Neural cell (in vitro differentiated cells): ENCODE data around the gene FUCA2. TPM values are rescaled to one million over a fixed set of nuclear protein-coding genes. Genes with fewer than 3 reads are reported as not detected.

Experiments
- H2AFZ ChIP-seq: fragments of 200-600, 300-800 bp; sonication (generic), shearing (Covaris generic); 2 replicates; pipeline ENCODE4 v1.6.0; 2014; ENCODE audit warnings: low read depth, mild to moderate bottlenecking, antibody characterized with exemption, low read length, moderate library complexity
- H3F3A ChIP-seq: fragments of 200-600 bp; shearing (Covaris generic); 2 replicates; pipeline ENCODE4 v1.6.1; 2016; ENCODE audit warnings: mild to moderate bottlenecking, moderate library complexity, mixed read lengths, antibody characterized with exemption, low read length; ENCODE audit not compliant: insufficient read depth, poor library complexity, severe bottlenecking
- H3K27ac ChIP-seq: fragments of 200-600, 300-800 bp; sonication (generic), shearing (Covaris generic); 2 replicates; pipeline ENCODE4 v1.5.1; 2014; ENCODE audit warnings: mild to moderate bottlenecking, low read length, moderate library complexity
- H3K27me3 ChIP-seq: fragments of 300-800, 200-600 bp; sonication (generic), shearing (Covaris generic); 2 replicates; pipeline ENCODE4 v1.6.0; 2014; ENCODE audit warnings: mild to moderate bottlenecking, low read depth, low read length, moderate library complexity; ENCODE audit not compliant: insufficient read depth
- H3K36me3 ChIP-seq: fragments of 300-800, 200-600 bp; sonication (generic), shearing (Covaris generic); 2 replicates; pipeline ENCODE4 v1.5.1; 2014; ENCODE audit warnings: mild to moderate bottlenecking, antibody characterized with exemption, low read length, moderate library complexity; ENCODE audit not compliant: insufficient read depth
- H3K4me2 ChIP-seq: fragments of 300-800, 200-600 bp; sonication (generic), shearing (Covaris generic); 2 replicates; pipeline ENCODE4 v1.6.0; 2014; ENCODE audit warnings: mild to moderate bottlenecking, low read length
- H3K4me3 ChIP-seq: fragments of 300-800, 200-600 bp; sonication (generic), shearing (Covaris generic); 2 replicates; pipeline ENCODE4 v1.5.1; 2014; ENCODE audit warnings: mild to moderate bottlenecking, low read length, moderate library complexity
- H3K79me2 ChIP-seq: fragments of 200-600 bp; shearing (Covaris generic); replicated peaks from 2 replicates; pipeline ENCODE4 v1.6.0; 2014; ENCODE audit warnings: mild to moderate bottlenecking, low read length, moderate library complexity; ENCODE audit not compliant: insufficient read depth
- H3K9ac ChIP-seq: fragments of 300-800, 200-600 bp; sonication (generic), shearing (Covaris generic); 2 replicates; pipeline ENCODE4 v1.6.1; 2016; ENCODE audit warnings: mild to moderate bottlenecking, low read length, mixed read lengths
- H3K9me2 ChIP-seq: fragments of 200-600 bp; shearing (Covaris generic); 2 replicates; pipeline ENCODE4 v1.6.1; 2016; ENCODE audit warnings: mild to moderate bottlenecking, low read length, mixed read lengths; ENCODE audit not compliant: insufficient read depth
- H3K9me3 ChIP-seq: fragments of 200-600, 300-800 bp; sonication (generic), shearing (Covaris generic); 2 replicates; pipeline ENCODE4 v1.6.1; 2016; ENCODE audit warnings: mild to moderate bottlenecking, mixed run types, low read length, moderate library complexity, mixed read lengths
- H4K20me1 ChIP-seq: fragments of 200-600 bp; shearing (Covaris generic); 2 replicates; pipeline ENCODE4 v1.6.1; 2016; ENCODE audit warnings: mild to moderate bottlenecking, mixed run types; ENCODE audit not compliant: insufficient read depth
- EP300 ChIP-seq: fragments of 450-650 bp; conservative IDR thresholded peaks from 2 replicates; pipeline ENCODE4 v1.6.1; 2014; ENCODE audit warnings: antibody characterized with exemption, mild to moderate bottlenecking, moderate library complexity; ENCODE audit not compliant: poor library complexity, severe bottlenecking
- EZH2 ChIP-seq: fragments of 200-600, 300-800 bp; shearing (Covaris generic), sonication (generic); IDR thresholded peaks from 2 replicates; pipeline ENCODE4 v1.6.1; 2014; ENCODE audit warnings: antibody characterized with exemption, low read length, borderline replicate concordance, mild to moderate bottlenecking; ENCODE audit not compliant: insufficient read depth, poor library complexity, severe bottlenecking
- MXI1 ChIP-seq: fragments of 450-650 bp; conservative IDR thresholded peaks from 2 replicates; pipeline ENCODE4 v1.6.1; 2014; ENCODE audit warnings: antibody characterized with exemption, mild to moderate bottlenecking; ENCODE audit not compliant: poor library complexity, severe bottlenecking
- POLR2AphosphoS5 ChIP-seq: IDR thresholded peaks from 2 replicates; pipeline ENCODE4 v1.6.1; 2012
- RAD21 ChIP-seq: fragments of 450-650 bp; conservative IDR thresholded peaks from 2 replicates; pipeline ENCODE4 v1.6.1; 2014; ENCODE audit warnings: antibody characterized with exemption, mild to moderate bottlenecking, moderate library complexity
- SMC3 ChIP-seq: fragments of 450-650 bp; conservative IDR thresholded peaks from 2 replicates; pipeline ENCODE4 v1.6.1; 2014; ENCODE audit warnings: antibody characterized with exemption, mild to moderate bottlenecking, moderate library complexity; ENCODE audit not compliant: poor library complexity
- TAF1 ChIP-seq: IDR thresholded peaks from 2 replicates; pipeline ENCODE4 v1.6.1; 2012; ENCODE audit warnings: low read depth
- polyA plus RNA-seq: library from polyadenylated mRNA; depleted of rRNA; stranded (reverse); fragments of >200 nt; gene quantifications from 2 replicates; pipeline ENCODE4 v1.2.3, GENCODE V29; 2014
- TF ChIP-seq, protein P1 (sequence below): IDR thresholded peaks from 2 replicates; pipeline ENCODE4 v1.6.1; 2012; ENCODE audit warnings: borderline replicate concordance
- TF ChIP-seq, protein P2 (sequence below): fragments of 450-650 bp; IDR thresholded peaks from 2 replicates; pipeline ENCODE4 v1.5.1; 2014; ENCODE audit warnings: antibody characterized with exemption, mild to moderate bottlenecking, moderate library complexity; ENCODE audit not compliant: poor library complexity, severe bottlenecking

FUCA2 gene
- polyA plus RNA-seq, 1 donor from 2014 or later = 6.0 TPM

DNA sequence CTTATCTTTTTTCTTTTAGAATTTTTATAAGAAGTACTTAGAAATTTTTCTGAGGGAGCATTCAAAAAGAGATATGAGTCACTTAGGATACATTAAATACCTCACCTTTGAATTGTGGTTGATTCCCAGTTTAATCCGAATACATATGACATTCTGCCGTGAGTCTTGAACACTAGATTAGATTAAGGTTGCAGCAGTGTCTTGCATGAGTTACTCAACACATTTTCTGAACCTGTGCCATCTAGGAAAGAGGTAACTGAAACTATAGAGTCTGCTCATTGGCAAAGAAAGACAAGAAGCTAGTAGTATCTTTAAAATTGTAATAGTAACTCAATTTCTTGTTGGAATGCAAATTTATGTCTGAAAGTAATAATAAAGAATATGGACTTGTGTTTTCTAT is 46.0 kb downstream of the FUCA2 start:
- no peaks in the 10 kb centered on the region for H4K20me1 ChIP-seq
- H3K79me2 ChIP-seq = no peaks in the 10 kb centered on the region
- H3K9ac ChIP-seq = no peak overlapping the region
- no peaks in the 10 kb centered on the region for H3K9me3 ChIP-seq
- H3F3A ChIP-seq = no peaks in the 10 kb centered on the region
- no peaks in the 10 kb centered on the region for H3K9me2 ChIP-seq
- TF ChIP-seq, protein P1, sequence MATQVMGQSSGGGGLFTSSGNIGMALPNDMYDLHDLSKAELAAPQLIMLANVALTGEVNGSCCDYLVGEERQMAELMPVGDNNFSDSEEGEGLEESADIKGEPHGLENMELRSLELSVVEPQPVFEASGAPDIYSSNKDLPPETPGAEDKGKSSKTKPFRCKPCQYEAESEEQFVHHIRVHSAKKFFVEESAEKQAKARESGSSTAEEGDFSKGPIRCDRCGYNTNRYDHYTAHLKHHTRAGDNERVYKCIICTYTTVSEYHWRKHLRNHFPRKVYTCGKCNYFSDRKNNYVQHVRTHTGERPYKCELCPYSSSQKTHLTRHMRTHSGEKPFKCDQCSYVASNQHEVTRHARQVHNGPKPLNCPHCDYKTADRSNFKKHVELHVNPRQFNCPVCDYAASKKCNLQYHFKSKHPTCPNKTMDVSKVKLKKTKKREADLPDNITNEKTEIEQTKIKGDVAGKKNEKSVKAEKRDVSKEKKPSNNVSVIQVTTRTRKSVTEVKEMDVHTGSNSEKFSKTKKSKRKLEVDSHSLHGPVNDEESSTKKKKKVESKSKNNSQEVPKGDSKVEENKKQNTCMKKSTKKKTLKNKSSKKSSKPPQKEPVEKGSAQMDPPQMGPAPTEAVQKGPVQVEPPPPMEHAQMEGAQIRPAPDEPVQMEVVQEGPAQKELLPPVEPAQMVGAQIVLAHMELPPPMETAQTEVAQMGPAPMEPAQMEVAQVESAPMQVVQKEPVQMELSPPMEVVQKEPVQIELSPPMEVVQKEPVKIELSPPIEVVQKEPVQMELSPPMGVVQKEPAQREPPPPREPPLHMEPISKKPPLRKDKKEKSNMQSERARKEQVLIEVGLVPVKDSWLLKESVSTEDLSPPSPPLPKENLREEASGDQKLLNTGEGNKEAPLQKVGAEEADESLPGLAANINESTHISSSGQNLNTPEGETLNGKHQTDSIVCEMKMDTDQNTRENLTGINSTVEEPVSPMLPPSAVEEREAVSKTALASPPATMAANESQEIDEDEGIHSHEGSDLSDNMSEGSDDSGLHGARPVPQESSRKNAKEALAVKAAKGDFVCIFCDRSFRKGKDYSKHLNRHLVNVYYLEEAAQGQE = no peak
- TF ChIP-seq EP300 = no peak
- TF ChIP-seq POLR2AphosphoS5 = no peak
- no peak for TF ChIP-seq RAD21
- no peak for TF ChIP-seq EZH2
- TF ChIP-seq SMC3 = no peak
- TF ChIP-seq MXI1 = no peak
- TF ChIP-seq TAF1 = no peak
- H3K36me3 ChIP-seq = peaks cover 5% of the 10 kb centered on the region
- no peak overlapping the region for H3K4me3 ChIP-seq
- no peak overlapping the region for H3K4me2 ChIP-seq
- H3K27ac ChIP-seq = no peak overlapping the region
- H3K27me3 ChIP-seq = no peaks in the 10 kb centered on the region
- no peak overlapping the region for H2AFZ ChIP-seq

DNA sequence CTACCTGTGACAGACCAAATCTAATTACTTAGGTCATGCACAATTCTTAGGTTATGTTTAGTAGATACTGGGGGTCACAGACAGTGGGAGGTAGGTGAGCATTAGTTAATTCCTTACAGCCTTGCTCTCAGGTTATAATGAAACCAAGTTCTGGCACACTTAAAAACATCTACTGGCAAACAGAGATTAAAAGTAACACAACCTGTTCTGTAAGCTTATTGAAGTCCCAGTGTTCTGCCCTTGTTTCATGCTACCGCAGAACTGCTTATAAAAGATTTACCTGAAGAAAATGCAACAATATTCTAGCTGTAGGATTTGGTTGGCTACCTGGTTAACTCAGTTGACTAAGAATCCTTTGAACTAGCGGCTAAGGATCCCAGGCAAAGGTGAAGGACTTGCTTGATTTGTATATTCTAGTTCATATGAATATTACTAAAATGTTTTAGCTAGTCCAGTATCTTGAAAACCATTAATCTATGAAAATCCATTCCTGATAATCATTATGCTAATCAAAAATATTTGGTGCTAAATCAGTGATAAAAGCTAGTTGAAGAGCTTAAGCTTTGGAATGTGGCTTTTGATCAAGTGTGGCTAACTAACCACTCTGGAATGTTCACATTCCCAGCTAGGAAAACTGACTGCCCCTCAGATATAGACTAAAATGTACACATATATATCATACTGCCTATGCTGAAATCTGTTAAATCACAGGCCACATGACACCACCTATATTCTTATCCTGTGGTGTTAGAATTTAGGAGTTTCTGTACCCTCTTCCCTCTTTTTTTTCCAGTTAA is 53.8 kb downstream of the FUCA2 start:
- H3K27me3 ChIP-seq = no peaks in the 10 kb centered on the region
- TF ChIP-seq, protein P1 = no peak
- TF ChIP-seq EZH2 = no peak
- TF ChIP-seq, protein P2, sequence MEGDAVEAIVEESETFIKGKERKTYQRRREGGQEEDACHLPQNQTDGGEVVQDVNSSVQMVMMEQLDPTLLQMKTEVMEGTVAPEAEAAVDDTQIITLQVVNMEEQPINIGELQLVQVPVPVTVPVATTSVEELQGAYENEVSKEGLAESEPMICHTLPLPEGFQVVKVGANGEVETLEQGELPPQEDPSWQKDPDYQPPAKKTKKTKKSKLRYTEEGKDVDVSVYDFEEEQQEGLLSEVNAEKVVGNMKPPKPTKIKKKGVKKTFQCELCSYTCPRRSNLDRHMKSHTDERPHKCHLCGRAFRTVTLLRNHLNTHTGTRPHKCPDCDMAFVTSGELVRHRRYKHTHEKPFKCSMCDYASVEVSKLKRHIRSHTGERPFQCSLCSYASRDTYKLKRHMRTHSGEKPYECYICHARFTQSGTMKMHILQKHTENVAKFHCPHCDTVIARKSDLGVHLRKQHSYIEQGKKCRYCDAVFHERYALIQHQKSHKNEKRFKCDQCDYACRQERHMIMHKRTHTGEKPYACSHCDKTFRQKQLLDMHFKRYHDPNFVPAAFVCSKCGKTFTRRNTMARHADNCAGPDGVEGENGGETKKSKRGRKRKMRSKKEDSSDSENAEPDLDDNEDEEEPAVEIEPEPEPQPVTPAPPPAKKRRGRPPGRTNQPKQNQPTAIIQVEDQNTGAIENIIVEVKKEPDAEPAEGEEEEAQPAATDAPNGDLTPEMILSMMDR = no peak
- TF ChIP-seq EP300 = no peak
- TF ChIP-seq TAF1 = no peak
- no peak for TF ChIP-seq RAD21
- no peak for TF ChIP-seq SMC3
- H3K4me2 ChIP-seq = no peak overlapping the region
- no peak overlapping the region for H3K9ac ChIP-seq
- no peaks in the 10 kb centered on the region for H3K9me3 ChIP-seq
- H3K36me3 ChIP-seq = no peaks in the 10 kb centered on the region
- H4K20me1 ChIP-seq = no peaks in the 10 kb centered on the region
- H2AFZ ChIP-seq = no peak overlapping the region
- H3K4me3 ChIP-seq = no peak overlapping the region
- H3K9me2 ChIP-seq = no peaks in the 10 kb centered on the region
- peaks cover 2% of the 10 kb centered on the region for H3K79me2 ChIP-seq
- H3F3A ChIP-seq = no peaks in the 10 kb centered on the region
- H3K27ac ChIP-seq = no peak overlapping the region
